ENCODE measurements around the gene CDC42.
A peak's percentile ranks its signal among the peaks of the same experiment; 100 is the strongest.

The CDC42 gene

GRCh38 chr1:22131062-22131461 is 78.6 kb downstream of the CDC42 start:
- DNase-seq (ENCODE audit: low spot score), result no peak

DNA sequence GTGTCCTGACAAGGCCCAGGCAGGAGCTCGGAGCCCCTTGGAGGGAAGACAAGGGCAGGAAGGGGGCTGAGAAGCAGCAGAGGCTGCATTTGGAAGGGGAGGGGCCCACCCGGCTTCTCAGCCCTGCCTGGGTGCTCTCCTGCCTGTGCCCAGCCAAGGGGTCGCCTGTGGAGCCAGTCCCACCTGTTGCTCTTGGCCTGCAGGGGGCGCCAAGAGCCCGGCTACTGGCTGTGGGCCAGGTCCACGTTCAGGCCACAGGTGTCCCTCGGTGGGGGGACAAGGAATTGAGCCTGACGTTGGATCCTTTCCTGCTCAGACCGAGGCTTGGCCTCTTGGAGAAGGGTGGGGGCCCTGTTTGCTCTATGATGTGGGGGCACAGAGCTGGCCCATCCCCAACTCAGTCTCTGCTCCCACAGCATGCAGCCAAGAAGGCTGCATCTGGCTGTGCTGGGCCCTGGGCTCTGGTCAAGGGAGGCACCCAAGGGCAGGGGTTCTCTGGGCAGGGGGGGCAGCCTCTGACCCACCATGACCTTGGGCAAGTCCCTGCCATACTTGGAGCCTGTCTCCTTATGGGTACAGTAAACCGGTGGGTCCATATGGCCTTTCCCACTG is 79.5 kb downstream of the CDC42 start:
- peak; percentile 69 for DNase-seq (ENCODE audit: low spot score)

- DNase-seq (ENCODE audit: low spot score), result no peak
Measured at GRCh38 chr1:22132517-22133235, 80.2 kb downstream of the CDC42 start.

DNA sequence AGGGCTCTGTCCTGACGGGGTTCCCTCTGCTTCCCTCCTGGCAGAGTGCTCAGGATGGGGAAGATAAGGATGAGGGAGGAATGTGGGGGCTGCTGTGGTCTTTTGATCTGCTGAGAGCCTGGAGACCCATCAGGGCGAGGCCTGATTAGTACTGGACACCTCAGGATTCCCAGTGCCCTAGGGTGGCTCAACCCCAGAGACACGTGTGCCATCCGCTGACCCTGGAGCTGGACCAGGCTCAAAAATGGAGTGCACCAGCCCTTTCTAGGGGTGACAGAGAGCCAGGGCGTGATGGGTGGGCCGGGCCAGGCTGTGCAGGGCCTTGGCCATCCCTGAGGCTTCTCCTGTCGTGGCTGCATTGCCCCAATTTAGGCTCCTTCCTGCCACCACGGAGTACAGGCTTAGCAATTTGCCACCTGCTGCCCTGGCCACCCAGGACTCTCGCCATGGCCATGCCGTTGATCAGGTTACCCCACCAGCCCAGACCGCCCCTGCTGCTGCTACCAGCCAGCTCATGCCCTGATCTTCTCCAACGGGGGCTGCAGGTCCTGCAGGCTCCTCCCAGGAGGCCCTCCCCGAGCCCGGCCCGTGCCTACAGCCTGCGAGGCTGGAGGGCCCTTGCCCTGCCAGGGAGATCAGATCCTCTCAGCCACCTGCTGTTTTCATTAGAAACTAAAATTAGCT is 80.9 kb downstream of the CDC42 start:
- no peak for DNase-seq (ENCODE audit: low spot score)

- DNase-seq (ENCODE audit: low spot score), result no peak
Measured at GRCh38 chr1:22133931-22134324, 81.4 kb downstream of the CDC42 start.

DNA sequence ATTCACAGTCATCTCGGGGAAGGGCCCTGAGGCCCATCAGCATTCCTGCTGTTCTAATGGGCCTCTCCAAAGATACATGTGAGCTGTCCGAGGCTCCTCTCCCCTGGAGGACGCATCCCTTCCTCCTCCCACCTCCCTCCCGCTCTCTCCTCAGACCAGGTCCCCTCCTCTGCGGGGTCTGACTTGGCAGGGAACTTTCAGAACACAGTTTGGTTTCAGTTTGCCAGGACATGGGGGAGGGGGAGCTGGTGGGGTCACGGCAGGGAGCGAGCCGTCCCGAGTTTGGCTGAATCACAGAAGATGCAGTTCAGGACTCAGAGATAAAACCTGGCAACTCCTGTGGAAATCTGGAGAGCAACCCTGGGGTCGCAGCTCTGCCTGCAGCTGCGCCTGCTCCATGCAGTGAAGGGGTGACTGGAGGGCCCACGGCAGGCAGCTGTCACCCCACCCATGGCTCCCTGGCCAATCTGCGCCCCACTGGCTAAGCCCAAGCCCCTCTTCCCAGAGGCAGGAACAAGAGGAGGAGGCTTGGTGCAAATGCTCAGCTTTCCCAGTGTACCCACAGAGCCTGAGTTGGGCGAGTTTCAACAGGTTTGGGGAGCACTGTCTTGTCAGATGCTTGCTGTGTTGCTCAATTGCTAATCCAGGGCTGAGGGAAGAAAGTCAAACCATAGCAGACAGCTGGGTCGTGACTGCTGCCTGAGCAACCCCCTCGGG is 84.7 kb downstream of the CDC42 start:
- no peak for DNase-seq (ENCODE audit: low spot score)

DNA sequence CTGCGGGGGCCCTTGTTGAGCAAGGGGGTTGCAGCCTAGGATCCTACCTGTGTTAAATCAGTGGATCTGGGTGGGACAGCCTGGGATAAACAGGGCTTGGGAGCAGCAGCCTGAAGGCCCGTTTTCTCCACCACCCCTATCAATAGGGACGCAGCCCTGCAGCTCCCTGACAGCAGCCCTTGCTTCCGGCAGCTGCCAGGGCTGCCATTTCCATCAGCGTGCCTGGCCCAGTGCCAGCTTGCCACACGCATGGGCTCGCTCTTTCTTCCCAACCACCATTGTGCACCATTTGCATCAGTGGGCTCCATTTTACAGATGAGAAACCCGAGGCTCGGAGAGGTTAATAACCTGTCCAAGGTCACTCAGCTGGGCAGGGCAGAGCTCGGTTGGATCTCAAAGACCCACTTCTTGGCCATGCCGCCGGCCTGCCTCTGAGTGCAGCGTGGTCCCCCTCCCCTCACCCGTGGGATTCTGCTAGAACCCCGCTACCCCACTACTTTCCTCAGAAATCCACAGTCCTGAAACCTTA is 86.6 kb downstream of the CDC42 start:
- DNase-seq (ENCODE audit: low spot score), result no peak

DNA sequence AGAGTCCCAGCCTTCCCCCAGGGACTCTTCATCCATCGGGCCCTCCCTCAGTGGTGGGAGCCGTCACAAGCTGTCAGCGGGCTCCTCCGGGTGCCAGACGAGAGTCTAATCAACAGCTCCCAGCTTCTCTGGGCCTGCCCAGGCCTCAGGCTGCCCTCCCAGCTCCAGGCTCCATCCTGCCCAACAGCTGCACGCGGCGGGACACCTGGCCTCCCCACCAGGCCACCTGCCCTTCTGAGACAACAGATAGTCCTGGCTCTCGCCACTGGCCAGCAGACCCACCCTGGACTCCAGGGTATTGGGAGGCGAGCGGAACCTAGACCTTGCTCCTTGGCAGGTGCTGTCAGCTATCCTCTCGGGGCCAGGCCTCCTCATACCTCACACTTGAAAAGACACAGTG is 87.3 kb downstream of the CDC42 start:
- no peak for DNase-seq (ENCODE audit: low spot score)

Data from NAMALWA (cell line).